Measurements from ENCODE around the gene SSTR1. TPM values are rescaled to one million over a fixed set of nuclear protein-coding genes. Genes with fewer than 3 reads are reported as not detected.

Gene SSTR1
- total RNA-seq, 1 donor from 2014 or later = 1.1 TPM

GRCh38 chr14:38233218-38233617 lies 25.5 kb downstream of the SSTR1 start:
- no peak for DNase-seq (ENCODE audit: low read depth, low spot score)

GRCh38 chr14:38238332-38238731 lies 30.6 kb downstream of the SSTR1 start:
- no peak for DNase-seq (ENCODE audit: low read depth, low spot score)

DNA sequence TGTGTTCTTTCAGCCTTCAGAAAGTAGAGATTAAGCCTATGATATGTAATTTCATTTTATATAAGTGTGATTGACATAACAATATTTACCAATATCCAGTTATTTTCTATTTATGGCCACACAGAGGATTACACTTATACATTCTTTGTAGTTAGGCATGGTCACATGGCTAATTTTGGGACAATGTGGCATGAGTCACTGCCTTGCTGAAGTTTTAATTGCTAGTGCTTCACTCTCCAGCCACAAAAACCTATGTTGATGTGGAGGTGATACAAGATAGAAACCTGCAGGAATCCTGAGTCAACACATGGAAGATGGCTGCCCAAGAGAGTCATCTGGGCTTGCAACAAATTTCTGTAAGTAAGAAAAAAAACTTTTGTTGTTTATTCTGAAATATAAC lies 31.2 kb downstream of the SSTR1 start:
- DNase-seq (ENCODE audit: low read depth, low spot score) = no peak

DNA sequence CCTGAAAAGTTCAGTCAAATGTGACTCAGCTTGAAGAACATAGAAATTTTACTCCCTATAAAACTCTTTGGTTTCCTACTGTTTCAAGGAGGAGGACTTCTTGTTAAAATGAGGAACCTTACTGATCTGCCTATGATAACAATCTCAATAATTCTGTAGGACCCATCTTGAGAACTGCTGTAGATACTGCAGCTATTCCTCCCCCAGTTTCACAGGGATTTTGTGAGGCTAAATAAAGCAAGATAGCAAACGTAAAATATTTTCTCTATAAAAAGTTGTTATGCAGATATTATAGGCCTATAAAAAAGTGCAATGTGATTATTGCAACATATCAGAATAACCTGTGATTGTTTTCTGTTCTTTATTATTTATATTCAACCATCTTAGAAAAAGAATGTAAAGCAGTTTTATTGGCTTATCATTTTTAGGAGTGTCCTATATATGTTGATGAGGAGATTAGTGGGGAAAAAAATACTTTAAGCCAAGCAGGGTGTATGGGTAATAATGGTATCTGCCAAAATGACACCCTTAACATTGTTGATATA lies 36.1 kb downstream of the SSTR1 start:
- no peak for DNase-seq (ENCODE audit: low read depth, low spot score)

DNA sequence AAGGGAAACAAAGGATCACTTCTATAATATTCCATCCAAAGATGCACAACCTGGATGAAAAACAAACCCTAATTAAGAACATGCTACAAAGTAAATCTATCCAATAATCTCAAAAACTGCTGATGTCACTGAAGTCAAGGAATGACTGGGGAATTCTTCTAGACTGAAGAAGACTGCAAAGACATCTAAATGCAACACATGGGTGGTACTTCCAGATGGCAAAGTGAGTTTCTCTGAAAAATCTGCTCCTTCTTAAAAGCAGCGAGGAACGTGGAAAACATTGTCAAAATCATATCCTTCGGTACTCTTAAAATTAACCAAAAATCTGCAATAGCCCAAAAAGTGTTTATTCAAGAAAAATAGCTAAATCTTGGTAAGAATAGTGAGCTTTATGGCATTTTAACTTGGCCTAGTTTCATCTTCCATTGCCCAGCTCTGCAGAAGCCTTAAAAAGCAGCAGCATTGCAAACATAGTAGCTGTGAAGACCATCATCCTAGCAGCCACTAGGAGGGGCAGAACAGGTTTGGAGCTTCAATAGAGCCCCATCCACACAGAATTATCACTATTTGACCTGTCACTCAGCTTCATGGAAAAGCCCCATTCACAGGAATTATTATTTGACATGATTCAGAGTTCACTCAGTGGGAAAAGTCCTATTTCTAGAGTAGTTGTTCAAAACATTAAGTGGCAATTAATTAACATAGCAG lies 40.8 kb downstream of the SSTR1 start:
- DNase-seq (ENCODE audit: low read depth, low spot score) = no peak

DNA sequence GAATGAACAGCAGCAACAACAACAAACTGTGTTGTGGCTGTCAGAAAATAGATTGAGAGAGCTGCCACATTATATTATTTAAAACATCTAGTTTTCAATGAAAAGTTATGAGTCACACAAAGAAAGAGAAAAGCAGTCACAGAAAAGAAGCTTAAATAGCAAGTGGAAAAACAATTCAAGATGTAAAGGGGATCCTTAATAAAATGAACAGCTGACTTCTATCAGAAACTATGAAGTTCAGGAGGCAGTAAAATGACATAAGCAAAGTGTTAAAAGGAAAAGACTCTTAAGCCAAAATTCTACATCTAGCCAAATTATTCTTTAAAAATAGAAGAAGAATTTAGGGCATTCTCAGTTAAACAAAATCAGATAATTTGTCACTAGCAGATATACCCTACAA lies 42.6 kb downstream of the SSTR1 start:
- DNase-seq (ENCODE audit: low read depth, low spot score) = no peak

DNA sequence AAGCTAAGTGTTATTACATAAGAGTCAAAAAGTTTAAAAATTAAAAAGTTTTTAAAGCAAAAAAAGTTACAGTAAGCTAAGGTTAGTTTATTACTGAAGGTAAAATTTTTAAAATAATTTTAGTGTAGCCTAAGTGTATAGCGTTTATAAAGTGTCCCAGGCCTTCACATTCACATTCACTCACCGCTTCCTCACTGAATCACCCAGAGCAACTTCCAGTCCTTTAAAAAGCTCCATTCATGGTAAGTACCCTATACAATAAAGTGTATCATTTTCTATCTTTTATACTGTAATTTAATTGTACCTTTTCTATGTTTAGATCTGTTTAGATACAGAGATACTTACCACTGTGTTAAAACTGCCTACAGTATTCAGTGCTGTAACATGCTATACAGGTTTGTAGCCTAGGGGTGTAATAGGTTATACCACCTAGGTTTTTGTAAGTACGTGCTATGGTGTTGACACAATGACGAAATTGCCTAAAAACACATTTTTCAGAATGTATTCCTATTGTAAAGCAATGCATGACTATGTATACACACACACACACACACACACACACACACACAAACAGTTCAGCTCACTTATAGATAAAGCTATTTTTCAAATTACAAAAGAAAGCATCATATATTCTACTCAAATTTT lies 44.5 kb downstream of the SSTR1 start:
- DNase-seq (ENCODE audit: low read depth, low spot score) = no peak

GRCh38 chr14:38253676-38254075 lies 46.0 kb downstream of the SSTR1 start:
- DNase-seq (ENCODE audit: low read depth, low spot score) = no peak

- no peak for DNase-seq (ENCODE audit: low read depth, low spot score)
Observed at GRCh38 chr14:38254571-38255407, 47.1 kb downstream of the SSTR1 start.

DNA sequence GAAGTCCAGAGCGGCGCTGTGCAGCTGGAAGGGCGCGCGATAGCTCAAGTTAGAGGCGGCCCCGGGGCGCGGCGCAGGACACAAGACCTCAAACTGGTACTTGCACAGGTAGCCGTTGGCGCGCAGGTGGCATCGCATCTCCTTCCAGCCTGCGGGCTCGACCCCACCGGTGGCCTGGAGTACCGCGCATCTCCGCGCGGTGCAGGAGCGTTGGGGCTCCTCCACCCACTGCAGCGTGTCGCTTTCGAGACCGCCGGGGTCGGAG lies 47.6 kb downstream of the SSTR1 start:
- no peak for DNase-seq (ENCODE audit: low read depth, low spot score)

DNA sequence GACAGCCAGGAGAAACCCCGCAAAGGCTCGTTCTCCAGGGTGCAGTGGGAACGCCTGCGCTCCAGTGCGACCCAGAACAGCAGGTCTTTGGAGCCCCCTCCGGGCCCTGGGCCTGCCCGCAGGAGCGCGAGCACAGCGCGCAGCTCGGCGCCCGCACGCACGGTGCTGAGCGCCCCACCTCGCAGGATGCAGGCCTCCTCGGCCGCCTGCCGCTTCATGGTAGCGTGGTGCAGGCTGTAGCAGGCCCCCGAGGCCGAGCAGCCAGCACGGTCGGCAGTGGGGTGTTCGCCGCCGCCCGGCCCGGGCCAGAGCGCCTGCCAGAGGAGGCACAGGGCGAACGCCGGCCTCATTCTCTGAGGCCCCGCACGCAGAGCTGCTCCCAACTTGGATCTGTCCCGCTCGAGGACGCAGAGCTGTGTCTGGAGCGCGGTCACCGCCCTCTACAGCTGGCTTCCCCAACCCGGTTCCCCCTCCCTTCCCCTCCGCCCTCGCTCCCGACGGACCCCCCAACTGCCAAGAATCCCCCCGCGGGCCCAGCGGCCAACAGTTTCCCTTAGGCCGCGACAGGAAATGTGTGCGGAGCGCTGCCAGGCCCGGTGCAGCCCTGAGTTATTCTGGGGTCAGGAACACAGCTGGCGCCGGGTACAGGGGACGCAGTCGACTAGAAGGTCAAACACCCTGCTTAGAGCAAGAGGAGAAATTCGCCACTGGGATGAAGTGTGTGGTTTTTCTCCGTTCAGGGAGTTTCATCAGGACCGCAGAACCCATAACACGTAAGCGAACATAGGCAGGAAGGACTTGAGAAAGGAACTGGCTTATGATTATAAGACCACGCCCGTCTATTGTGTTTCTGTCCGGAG lies 48.2 kb downstream of the SSTR1 start, which contains the start of gene CLEC14A:
Gene CLEC14A (minus strand): TSS at position 421 of the 860 bp plus-strand sequence. CDS start 71 bp downstream, at position 350.
- no peak for DNase-seq (ENCODE audit: low read depth, low spot score)

GRCh38 chr14:38256533-38256840 lies 48.8 kb downstream of the SSTR1 start:
- peak; percentile 99 for DNase-seq (ENCODE audit: low read depth, low spot score)

DNA sequence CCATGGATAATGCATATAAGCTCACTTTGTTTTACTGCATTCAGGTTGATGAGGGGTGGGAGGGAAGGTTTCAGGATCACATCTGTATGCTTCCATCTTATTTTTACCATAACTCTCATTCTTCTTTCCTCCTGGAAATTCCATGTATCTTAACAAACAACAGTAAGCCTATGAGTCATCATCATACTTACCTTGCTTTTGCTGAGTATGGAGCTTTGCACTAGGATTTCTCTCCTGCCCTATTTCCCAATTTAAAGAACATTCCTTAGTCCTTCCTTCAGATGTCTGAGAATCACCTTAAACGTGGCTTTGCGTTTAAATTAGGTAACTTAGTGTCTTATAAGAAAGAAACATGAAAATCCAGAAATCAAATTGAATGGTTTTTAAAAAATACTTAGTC lies 49.8 kb downstream of the SSTR1 start:
- no peak for DNase-seq (ENCODE audit: low read depth, low spot score)

GRCh38 chr14:38261620-38262019 lies 53.9 kb downstream of the SSTR1 start:
- no peak for DNase-seq (ENCODE audit: low read depth, low spot score)

Other genes with a start within 250 kb of the SSTR1 start
- gene CLEC14A, start 48.2 kb downstream of the SSTR1 start, total RNA-seq = 256 and 388 TPM in 2 replicates

Measured in pulmonary artery endothelial cell (primary cell).